GM12878 (cell line): ENCODE results near the gene PLXNA2. TPM values are rescaled to one million over a fixed set of nuclear protein-coding genes. Genes with fewer than 3 reads are reported as not detected.

ENCODE experiments used
- ATAC-seq: fragments of 200-7000 bp; cut with Tn5 transposase; 3 replicates; pipeline ENCODE4 v1.9.1; 2020; ENCODE audit warnings: mild to moderate bottlenecking, moderate library complexity
- BruUV-seq: library from RNA; stranded (reverse); fragments of 400-500 nt; replicated peaks from 2 replicates; lab custom pipeline; 2021; lab: Mats Ljungman, UMichigan
- CTCF ChIA-PET: fragments of 300-600 bp; sonication (Branson Sonifier 250); formaldehyde crosslinking; extraction: SDS; loops from one replicate; lab custom pipeline; 2021; ENCODE audit warnings: inconsistent platforms; lab: Yijun Ruan, JAX
- POLR2A ChIA-PET: fragments of 350-600 bp; formaldehyde crosslinking; extraction: SDS; loops from one replicate; lab custom pipeline; 2021; ENCODE audit warnings: inconsistent platforms; lab: Charles Lee
- RAD21 ChIA-PET: fragments of 300-600 bp; sonication (Branson Sonifier 250); formaldehyde crosslinking; loops from one replicate; lab custom pipeline; 2023; ENCODE audit warnings: antibody characterized with exemption; ENCODE audit not compliant: unreplicated experiment; lab: Charles Lee
- SMC1A ChIA-PET: fragments of 300-600 bp; sonication (Branson Sonifier 250); formaldehyde crosslinking; loops from one replicate; lab custom pipeline; 2023; ENCODE audit not compliant: unreplicated experiment, uncharacterized antibody; lab: Charles Lee
- DNase-seq: peaks from one replicate; pipeline ENCODE4 v3.0.0-alpha.2; 2011; ENCODE audit warnings: low read depth, low spot score
- FAIRE-seq: peaks from 3 replicates; lab custom pipeline; 2011; peaks lifted over from hg19 to GRCh38; lab: Jason Lieb, UNC
- H2AFZ ChIP-seq: 2 replicates; pipeline ENCODE4 v1.6.0; 2011; ENCODE audit warnings: low read depth, low read length, control low read depth; ENCODE audit not compliant: control insufficient read depth
- H3K27ac ChIP-seq: 2 replicates; pipeline ENCODE4 v1.5.1; 2011; ENCODE audit warnings: control low read depth; ENCODE audit not compliant: control insufficient read depth, insufficient read depth
- H3K27me3 ChIP-seq, 2 experiments: replicated peaks in 1 of 2; 2 replicates each; pipeline versions ENCODE4 v1.6.0 to v1.6.1; 2011; ENCODE audit warnings: low read length in 1 of 2; ENCODE audit not compliant: control insufficient read depth in 2 of 2, insufficient read depth in 2 of 2
- H3K36me3 ChIP-seq, 2 experiments: 2 replicates each; pipeline ENCODE4 v1.5.1; 2011; ENCODE audit warnings: low read length in 1 of 2; ENCODE audit not compliant: control insufficient read depth in 2 of 2, insufficient read depth in 2 of 2
- H3K4me1 ChIP-seq: 2 replicates; pipeline ENCODE4 v1.6.1; 2011; ENCODE audit warnings: mild to moderate bottlenecking, low read length, moderate library complexity, mixed read lengths; ENCODE audit not compliant: control insufficient read depth, insufficient read depth
- H3K4me2 ChIP-seq: 2 replicates; pipeline ENCODE4 v1.6.0; 2011; ENCODE audit warnings: control low read depth; ENCODE audit not compliant: control insufficient read depth, insufficient read depth
- H3K4me3 ChIP-seq: fragments of 200-600 bp; sonication (generic); 2 replicates; pipeline ENCODE4 v1.5.1; 2016
- H3K79me2 ChIP-seq: 2 replicates; pipeline ENCODE4 v1.6.0; 2011; ENCODE audit warnings: low read length; ENCODE audit not compliant: control insufficient read depth, insufficient read depth
- H3K9ac ChIP-seq: 2 replicates; pipeline ENCODE4 v1.8.0; 2011; ENCODE audit warnings: low read length, control low read depth, mixed read lengths; ENCODE audit not compliant: control insufficient read depth, insufficient read depth
- H3K9me3 ChIP-seq: replicated peaks from 3 replicates; pipeline ENCODE4 v1.5.1; 2011; ENCODE audit warnings: mild to moderate bottlenecking, low read length; ENCODE audit not compliant: control insufficient read depth, insufficient read depth
- H4K20me1 ChIP-seq: 2 replicates; pipeline ENCODE4 v1.6.0; 2011; ENCODE audit not compliant: control insufficient read depth, insufficient read depth
- MYB ChIP-seq: fragments of 150-350 bp; IDR thresholded peaks from 2 replicates; pipeline ENCODE4 v1.6.1; 2014; ENCODE audit warnings: mild to moderate bottlenecking, low read depth, low read length, borderline replicate concordance
- RAD21 ChIP-seq: IDR thresholded peaks from 2 replicates; pipeline ENCODE4 v1.6.1; 2011; ENCODE audit warnings: mild to moderate bottlenecking, low read depth, low read length, moderate library complexity; ENCODE audit not compliant: insufficient read depth
- SIX5 ChIP-seq: IDR thresholded peaks from 2 replicates; pipeline ENCODE4 v1.6.1; 2011; ENCODE audit warnings: mild to moderate bottlenecking, low read depth, low read length, moderate library complexity; ENCODE audit not compliant: severe bottlenecking
- SMC3 ChIP-seq: IDR thresholded peaks from 2 replicates; pipeline ENCODE4 v1.6.1; 2011; ENCODE audit warnings: low read length, improper control_type of control experiment, borderline replicate concordance
- WGBS: methylation state at CpG from one replicate; pipeline ENCODE4 v1.1.6; 2016; ENCODE audit warnings: low lambda C conversion rate; ENCODE audit not compliant: insufficient replicate concordance, insufficient coverage; ENCODE audit errors: missing lambda C conversion rate; 5-methylcytosine and 5-hydroxymethylcytosine counted together
- in situ Hi-C: fragments of 300-500 bp; cut with MboI; formaldehyde crosslinking; loops from 9 replicates; pipeline ENCODE4 v1.14.3; 2018; ENCODE audit warnings: mixed read lengths
- intact Hi-C: fragments of 100-400 bp; cut with micrococcal nuclease; formaldehyde crosslinking; loops from one replicate; pipeline ENCODE4 v1.14.2; 2022; ENCODE audit not compliant: unreplicated experiment
- polyA plus RNA-seq, 11 experiments: library from polyadenylated mRNA; depleted of rRNA in 4 of 11; unstranded in 6 of 11; stranded (reverse) in 5 of 11; fragments of >200 nt; fragmentation: Nextera tagmentation in 4 of 11; fragmentation: Illumina TruSeq in 1 of 11; extraction: Ambion mirVana in 4 of 11; extraction: Trizol in 1 of 11; gene quantifications; 1 replicate in 1 of 11; 2 replicates in 10 of 11; pipeline versions ENCODE4 v1.2.1 to v1.2.3, GENCODE V29; 2011 to 2016; ENCODE audit warnings: inconsistent platforms in 2 of 11, missing spikeins in 2 of 11, low read depth in 1 of 11
- total RNA-seq, 4 experiments: library from RNA; depleted of rRNA in 3 of 4; stranded (reverse); fragments of >200 nt in 3 of 4; fragmentation: Illumina TruSeq in 1 of 4; extraction: Trizol in 1 of 4; gene quantifications; 2 replicates each; pipeline versions ENCODE4 v1.2.1 to v1.2.3, GENCODE V29; 2013 to 2021
- TF ChIP-seq, protein P1 (sequence below), 3 experiments: IDR thresholded peaks in 2 of 3; conservative IDR thresholded peaks in 1 of 3; 2 replicates each; pipeline ENCODE4 v1.5.1; 2011; ENCODE audit warnings: low read depth in 3 of 3, low read length in 3 of 3, mild to moderate bottlenecking in 3 of 3, control low read depth in 2 of 3, moderate library complexity in 2 of 3, inconsistent platforms in 1 of 3, mixed read lengths in 1 of 3; ENCODE audit not compliant: control insufficient read depth in 2 of 3, insufficient read depth in 1 of 3; ENCODE audit errors: extremely low read depth in 1 of 3

The PLXNA2 gene
- total and polyA plus RNA-seq, 10 of the 15 experiments (the other 5 are each of a cell fraction or from before 2014, with no cell fraction given), result under 0.01 to 0.08 (median 0.07) TPM; not detected in 4

GRCh38 chr1:208132287-208132882 lies 111.8 kb downstream of the PLXNA2 start:
- Histone ChIP-seq H3K27me3 (peaks cover 0 to 2% of the 10 kb centered on the region in 2 experiments; a peak in 2 of 4 replicates), H3K4me2 (no peak overlapping the region), H3K79me2 (no peaks in the 10 kb centered on the region), H4K20me1 (no peaks in the 10 kb centered on the region), H2AFZ (no peak overlapping the region), H3K9me3 (no peaks in the 10 kb centered on the region), H3K4me3 (no peak overlapping the region), H3K36me3 (no peaks in the 10 kb centered on the region), H3K27ac (no peak overlapping the region), H3K4me1 (no peaks in the 10 kb centered on the region), H3K9ac (no peak overlapping the region)
- TF ChIP-seq SMC3 (peak; percentile 81), SIX5 (no peak), MYB (no peak), RAD21 (peak; percentile 55)
- TF ChIP-seq, protein P1, sequence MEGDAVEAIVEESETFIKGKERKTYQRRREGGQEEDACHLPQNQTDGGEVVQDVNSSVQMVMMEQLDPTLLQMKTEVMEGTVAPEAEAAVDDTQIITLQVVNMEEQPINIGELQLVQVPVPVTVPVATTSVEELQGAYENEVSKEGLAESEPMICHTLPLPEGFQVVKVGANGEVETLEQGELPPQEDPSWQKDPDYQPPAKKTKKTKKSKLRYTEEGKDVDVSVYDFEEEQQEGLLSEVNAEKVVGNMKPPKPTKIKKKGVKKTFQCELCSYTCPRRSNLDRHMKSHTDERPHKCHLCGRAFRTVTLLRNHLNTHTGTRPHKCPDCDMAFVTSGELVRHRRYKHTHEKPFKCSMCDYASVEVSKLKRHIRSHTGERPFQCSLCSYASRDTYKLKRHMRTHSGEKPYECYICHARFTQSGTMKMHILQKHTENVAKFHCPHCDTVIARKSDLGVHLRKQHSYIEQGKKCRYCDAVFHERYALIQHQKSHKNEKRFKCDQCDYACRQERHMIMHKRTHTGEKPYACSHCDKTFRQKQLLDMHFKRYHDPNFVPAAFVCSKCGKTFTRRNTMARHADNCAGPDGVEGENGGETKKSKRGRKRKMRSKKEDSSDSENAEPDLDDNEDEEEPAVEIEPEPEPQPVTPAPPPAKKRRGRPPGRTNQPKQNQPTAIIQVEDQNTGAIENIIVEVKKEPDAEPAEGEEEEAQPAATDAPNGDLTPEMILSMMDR (IDR thresholded peaks at IDR 0.05 in 2 of 3, conservative IDR thresholded peaks at IDR 0.05 in 1 of 3; ENCODE audit: control insufficient read depth in 2 of 3, extremely low read depth in 1 of 3, insufficient read depth in 1 of 3, low read depth in 3 of 3, low read length in 3 of 3), result peak; percentile 73 to 87 (median 84)
- POLR2A ChIA-PET, result no interaction called here
- DNase-seq, result peak; percentile 9
- intact Hi-C loops, result loop anchor here (1.0 kb wide), 1 partner anchor 113 kb away; no protein-coding TSS in a partner anchor
- 45% methylated on average over 4 of the region's 4 CpGs for WGBS
- RAD21 ChIA-PET, result interaction anchor here (0.7 to 2.7 kb wide), 13 partner anchors 9 to 112 kb away, joined by 3 to 33 read pairs (median 5); partner anchors contain the start of gene PLXNA2
- SMC1A ChIA-PET, result interaction anchor here (0.7 to 3.8 kb wide), 9 partner anchors 15 to 118 kb away, joined by 3 to 57 read pairs (median 4); partner anchors contain the start of gene PLXNA2
- in situ Hi-C loops, result no loop called here
- FAIRE-seq, result no peak
- ATAC-seq, result peak; percentile 99
- no TSS peak for BruUV-seq
- CTCF ChIA-PET, result interaction anchor here (0.7 to 9.1 kb wide), 30 partner anchors 10 to 204 kb away, joined by 3 to 166 read pairs (median 6); partner anchors contain the start of gene PLXNA2
